ENCODE data around the gene LIN54.

DNA sequence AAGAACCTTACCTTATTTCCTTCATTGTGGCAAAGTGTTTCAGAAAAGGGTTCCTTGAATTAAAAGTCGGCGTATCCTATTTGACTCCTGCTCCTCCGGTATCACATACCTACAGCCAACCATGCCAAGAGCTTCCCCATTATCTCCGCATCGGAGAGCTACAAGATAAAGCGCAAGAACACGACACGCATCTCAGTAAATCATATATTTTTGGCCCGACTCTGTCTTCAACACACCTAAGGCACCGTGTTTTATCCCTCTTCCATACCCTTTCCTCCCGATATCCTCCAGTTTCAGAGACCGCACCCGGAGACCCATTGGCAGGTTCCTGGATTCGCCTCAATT is 110.6 kb downstream of the LIN54 start:
- TF ChIP-seq NFYC (CRISPR knock-in tag; IDR thresholded peaks at IDR 0.05) (no peak), KLF13 (CRISPR knock-in tag; IDR thresholded peaks at IDR 0.05) (no peak), NR1H2 (CRISPR knock-in tag; IDR thresholded peaks at IDR 0.05; ENCODE audit: borderline replicate concordance, low read depth) (no peak), MEIS2 (CRISPR knock-in tag; IDR thresholded peaks at IDR 0.05) (no peak), NFYB (CRISPR knock-in tag; IDR thresholded peaks at IDR 0.05) (no peak)
- TF ChIP-seq, protein P1, sequence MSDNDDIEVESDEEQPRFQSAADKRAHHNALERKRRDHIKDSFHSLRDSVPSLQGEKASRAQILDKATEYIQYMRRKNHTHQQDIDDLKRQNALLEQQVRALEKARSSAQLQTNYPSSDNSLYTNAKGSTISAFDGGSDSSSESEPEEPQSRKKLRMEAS (IDR thresholded peaks at IDR 0.05) = no peak
